GM19240 (cell line): ENCODE measurements around the gene GSTM3.

Source experiments
- DNase-seq: peaks from one replicate; pipeline ENCODE4 v3.0.0; 2011; ENCODE audit warnings: low spot score; ENCODE audit not compliant: insufficient read length

Gene GSTM3

DNA sequence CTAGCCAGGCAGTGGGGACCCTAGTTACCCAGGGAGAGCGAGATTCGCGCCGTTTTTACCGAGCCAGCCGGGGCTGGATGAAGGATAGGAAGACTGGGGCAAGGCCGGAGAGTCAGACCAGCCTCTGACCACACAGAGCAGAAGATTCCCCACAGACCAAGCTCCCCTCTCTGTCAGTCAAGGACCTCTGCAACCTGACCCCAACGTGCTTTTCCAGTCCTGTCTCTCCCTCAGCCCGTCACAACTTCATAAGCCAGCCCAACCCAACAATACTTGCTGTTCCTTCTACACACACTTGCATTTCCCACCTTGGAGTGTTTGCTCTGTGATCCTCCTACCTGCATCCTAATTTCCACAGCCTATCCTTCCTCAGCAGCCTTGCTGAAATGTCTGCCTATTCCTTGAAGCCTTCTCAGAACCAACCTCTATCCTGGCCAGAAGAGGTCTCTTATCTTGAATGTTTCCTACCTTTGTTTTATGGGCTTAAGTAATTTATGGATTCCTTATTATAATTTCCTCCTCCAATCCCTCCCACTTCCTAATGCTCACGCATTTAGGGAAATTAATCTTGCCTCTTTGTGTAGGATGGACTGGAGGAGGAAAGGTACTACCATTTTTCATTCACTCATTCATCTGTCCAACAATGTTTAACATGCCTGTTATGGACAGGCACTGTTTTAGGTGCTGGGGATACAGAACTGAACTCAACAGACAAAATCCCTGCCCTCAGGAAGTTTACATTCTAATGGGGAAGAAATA, at the start of gene GSTM3:
Gene GSTM3 (minus strand): TSS at position 424 of the 759 bp plus-strand sequence. CDS start 751 bp downstream, outside the sequence.
- no peak for DNase-seq

DNA sequence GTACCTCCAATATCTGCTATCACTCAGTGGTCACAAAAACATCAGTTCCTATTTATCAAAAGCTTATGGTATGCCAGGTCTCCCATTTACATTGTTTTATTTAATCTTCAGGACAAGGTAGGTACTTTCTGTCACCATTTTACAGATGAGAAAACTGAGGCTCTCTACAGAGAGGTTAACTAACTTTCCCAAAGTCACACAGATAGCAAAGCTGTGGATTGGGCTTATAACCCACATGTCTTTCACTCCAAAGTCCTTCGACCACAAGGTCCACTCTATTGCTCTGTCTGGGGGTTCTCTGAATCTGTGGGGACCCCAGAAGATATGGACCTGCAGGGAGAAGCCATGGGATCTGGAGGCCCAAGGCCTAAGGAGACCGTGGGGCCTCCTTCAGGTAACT, 49.5 kb upstream of the GSTM3 start:
- no peak for DNase-seq

- DNase-seq = no peak
Observed at GRCh38 chr1:109789551-109790180, 48.8 kb upstream of the GSTM3 start.

- no peak for DNase-seq
Observed at GRCh38 chr1:109788695-109789521, 48.1 kb upstream of the GSTM3 start.

DNA sequence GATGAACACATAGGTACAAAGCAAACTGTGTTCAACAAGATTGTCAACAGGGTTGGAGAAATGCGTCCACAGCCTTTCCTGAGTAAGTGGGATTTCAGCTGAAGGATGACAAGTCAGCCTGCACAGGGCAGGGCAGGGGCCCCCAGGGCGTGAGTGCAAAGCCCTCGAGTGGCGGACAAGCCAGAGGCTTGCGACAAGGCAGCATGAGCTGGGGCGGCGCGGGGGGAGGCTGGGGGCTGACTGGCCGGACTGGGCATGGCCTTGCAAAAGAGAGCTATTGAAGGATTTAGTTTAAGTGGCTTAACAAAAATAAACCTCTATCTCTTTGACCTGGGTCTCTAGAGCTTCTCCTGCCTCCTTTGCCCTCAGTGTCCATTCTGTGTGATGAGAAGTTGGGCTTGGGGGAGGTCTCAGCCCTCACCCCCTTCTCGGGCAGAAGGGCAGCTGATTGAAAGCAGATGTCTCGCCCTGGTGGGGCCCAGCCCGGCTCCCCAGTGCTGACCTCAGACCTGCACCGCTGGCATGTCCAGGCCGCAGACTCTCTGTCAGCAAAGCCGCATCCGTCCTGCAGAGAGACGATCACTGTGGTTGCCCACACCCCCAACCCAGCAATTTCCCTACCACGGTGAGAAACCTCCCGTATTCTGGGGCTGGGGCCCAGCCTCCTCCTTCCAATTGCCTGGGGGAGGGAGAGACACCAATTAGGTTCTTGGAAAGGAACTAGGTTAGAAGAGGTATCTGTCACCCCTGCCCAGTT, 47.2 kb upstream of the GSTM3 start:
- no peak for DNase-seq

DNA sequence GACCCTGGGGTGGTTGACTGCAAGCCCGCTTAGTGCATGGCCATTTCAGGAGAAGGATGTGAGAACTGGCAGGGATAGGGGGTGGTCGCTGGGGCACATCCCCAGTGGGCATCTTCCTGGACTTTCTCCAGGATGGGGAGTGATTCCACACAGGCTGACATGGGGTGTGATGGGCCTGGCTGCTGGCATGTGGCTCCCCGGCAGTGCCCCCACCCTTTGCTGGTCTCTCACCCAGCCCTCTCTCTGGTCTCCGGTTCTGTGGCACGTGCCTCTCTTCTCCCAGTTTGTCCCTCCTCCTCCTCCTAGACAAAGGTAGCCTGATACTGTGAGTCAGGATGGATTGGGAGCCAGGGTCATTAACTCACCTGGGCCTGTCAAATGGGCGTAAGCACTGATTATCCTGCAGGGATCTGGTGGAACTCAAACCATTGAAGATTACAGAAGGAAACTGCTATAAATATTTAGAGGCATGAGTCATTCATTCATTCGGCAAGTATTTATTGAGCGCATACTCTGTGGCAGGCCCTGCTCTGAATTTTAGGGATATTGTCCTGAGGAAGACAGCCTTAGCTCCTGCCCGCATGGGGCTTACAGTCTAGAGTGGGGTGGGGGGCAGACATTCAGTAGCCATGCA, 46.5 kb upstream of the GSTM3 start:
- DNase-seq = no peak

- DNase-seq = no peak
Observed at GRCh38 chr1:109786531-109787021, 45.7 kb upstream of the GSTM3 start.

DNA sequence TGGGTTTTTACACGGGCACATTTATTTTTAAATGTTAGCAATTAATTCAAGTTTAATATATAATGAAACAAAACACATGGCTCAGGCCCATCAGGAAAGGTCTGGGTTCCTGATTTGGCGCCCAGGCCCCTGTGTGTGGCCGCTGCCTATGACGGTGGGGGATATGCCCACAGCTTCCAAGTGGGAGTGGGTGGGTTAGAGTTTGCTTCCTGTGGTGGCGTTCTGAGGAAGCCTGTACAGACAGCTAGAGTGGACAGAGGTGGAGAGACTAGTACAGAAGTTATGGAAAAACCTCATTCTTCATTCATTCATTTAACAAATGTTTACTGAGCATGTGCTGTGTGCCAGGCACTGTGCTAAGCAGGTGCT, 45.3 kb upstream of the GSTM3 start:
- DNase-seq = no peak

GRCh38 chr1:109785446-109786111, 44.7 kb upstream of the GSTM3 start:
- no peak for DNase-seq

DNA sequence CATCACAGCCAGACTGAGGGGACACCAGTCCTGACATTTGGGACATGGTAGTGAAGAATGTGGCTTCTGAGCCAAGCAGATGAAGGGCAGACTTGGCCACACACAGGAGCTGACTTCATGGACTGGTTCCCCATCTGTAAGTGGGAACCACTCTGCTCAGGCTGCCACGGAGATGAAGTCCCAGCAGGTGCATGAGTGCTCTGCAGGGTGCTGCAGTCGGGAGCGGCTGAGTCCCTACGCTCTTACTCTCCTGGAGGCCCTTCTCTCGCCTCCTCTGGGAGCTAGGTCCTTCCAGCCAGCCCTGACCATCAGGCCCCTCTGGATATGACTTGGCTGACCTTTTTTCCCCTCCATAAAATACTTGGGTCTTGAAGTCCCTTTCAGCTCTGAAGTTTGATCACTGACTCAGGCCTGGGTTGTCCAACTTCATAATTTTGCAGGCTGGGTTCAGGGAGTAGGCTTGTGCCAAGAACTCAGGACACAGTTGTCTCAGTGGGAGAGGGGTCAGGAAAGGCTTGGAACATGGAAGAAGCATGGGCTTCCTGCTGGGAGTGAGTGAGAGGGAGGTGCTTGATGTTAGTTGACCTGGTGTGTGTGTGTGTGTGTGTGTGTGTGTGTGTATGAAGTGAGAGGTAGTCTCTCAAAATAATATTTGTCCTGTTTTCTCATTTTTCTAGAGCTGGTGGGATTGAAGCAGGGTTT, 43.9 kb upstream of the GSTM3 start:
- DNase-seq = no peak

DNA sequence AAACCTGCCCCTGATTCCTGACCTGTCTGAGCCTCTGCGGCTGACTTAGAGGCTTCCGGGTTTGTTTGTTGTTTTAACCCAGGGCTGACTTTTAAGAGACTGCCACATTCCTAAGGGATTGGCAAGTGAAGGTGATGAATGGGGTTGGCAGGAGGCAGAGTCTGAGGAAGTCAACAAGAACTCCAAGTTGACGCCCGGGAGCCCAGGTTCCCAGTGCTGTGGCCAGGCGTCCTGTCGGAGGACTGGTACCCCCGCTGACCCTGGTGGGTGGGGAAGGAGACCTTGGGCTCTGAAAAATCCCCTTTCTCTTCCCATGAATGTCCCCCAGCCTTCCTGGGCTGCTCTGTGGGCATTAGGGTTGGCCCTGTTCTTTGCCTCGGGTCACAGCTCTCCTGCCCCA, 42.6 kb upstream of the GSTM3 start:
- DNase-seq = no peak

DNA sequence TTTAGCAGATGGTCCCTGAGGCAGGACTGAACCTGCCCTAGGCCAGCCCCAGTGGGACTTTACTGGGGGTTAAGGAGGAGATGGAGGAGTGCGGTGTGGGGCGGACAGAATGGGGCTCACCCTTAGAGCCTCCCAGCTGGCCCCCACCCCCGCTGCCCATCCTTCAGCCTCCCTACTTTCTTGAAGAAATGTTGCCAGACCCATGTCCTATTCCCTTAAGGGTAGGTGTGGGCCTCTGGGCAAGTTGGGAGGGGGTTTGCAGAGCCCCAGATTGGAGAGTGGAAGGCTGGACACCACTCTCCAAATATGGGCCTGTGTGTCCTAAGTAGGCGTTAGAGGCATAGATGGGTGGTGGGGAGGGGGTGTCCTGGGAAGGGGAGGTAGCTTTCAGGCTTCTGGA, 42.1 kb upstream of the GSTM3 start:
- DNase-seq = no peak

- no peak for DNase-seq
Observed at GRCh38 chr1:109782514-109782913, 41.7 kb upstream of the GSTM3 start.

DNA sequence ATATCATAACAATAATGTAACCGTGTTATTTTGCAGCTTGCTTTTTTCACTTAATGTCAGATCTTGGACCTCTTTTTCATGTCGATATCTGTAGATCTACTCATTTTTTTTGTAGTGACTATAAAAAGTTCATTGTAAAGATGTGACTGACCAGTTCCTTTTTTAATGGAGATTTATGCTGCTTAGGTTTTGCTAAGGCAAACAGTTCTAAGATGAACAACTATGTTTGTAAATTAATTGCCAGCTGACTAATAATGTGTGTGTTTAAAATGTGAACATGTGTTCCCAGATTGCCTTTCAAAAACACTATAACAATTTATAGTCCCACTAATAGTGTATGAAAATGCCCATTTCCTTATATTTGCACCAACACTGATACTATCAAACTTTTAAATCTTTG, 41.0 kb upstream of the GSTM3 start:
- DNase-seq = no peak

DNA sequence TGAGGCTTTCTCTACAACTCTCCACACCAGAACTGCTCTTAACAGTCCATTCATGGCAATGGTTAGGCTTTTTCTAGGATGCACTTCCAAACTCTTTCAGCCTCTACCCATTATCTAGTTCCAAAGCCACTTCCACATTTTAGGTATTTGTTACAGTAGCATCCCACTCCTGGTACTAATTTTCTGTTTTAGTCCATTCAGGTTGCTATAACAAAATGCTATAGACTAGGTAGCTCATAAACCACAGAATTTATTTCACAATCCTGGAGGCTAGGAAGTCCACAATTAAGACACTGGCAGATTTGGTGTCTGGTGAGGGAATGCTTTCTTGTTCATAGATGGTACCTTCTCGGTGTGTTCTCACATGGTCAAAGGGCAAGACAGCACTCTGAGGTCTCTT, 40.1 kb upstream of the GSTM3 start:
- DNase-seq = no peak

GRCh38 chr1:109777980-109778625, 37.3 kb upstream of the GSTM3 start:
- no peak for DNase-seq

- no peak for DNase-seq
Observed at GRCh38 chr1:109777436-109777835, 36.6 kb upstream of the GSTM3 start.

GRCh38 chr1:109776911-109777310, 36.1 kb upstream of the GSTM3 start:
- peak; percentile 81 for DNase-seq

DNA sequence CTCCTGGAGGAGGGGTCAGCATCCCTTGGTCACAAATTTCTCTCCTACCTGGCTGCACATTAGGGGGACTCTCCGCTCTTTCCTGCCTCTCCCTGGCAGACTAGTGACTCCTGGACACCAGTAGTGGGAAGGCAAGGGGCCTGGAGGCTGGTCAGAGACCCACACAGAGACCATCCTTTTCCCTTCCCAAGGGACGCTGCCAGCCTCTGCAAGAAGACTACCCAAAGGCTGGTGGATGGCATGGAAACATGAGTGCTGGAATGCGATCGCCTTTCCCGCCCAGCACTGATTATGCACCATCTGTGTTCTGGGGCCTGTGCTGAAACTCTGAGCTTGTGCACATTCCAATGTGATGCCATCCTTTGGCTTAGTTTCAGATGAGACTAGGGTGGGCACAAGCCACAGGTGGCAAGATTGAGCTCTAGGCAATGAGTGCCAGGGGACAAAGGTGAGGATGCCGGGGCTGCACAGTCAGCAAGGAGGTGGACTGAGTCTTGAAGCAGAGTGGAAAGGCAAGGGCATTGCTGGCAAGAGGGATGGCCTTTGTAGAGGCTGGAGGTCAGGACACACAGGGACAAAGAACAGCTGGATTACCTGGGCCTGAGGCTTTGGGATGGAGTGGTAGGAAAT, 35.5 kb upstream of the GSTM3 start:
- no peak for DNase-seq
